ENCODE results near the gene HDAC9. TPM values are rescaled to one million over a fixed set of nuclear protein-coding genes. Genes with fewer than 3 reads are reported as not detected.

The HDAC9 gene
- total RNA-seq, 1 experiment from 2014 or later = 7.7 TPM

- no peak overlapping the region for H3K18ac ChIP-seq (ENCODE audit: insufficient read length, low read depth, low read length)
- H3K4me1 ChIP-seq (ENCODE audit: insufficient read depth, low read length) = no peaks in the 10 kb centered on the region
- H2BK15ac ChIP-seq (ENCODE audit: low read depth, low read length) = no peak overlapping the region
- no peak for TF ChIP-seq CTCF (conservative IDR thresholded peaks at IDR 0.05)
- H2BK5ac ChIP-seq (ENCODE audit: insufficient read length, low read length) = no peak overlapping the region
- H2BK20ac ChIP-seq (ENCODE audit: low read depth, low read length, poor library complexity, severe bottlenecking) = no peak overlapping the region
- WGBS (ENCODE audit: extremely low coverage, insufficient read length, low lambda C conversion rate) = no CpG with 5 or more reads among the region's 2 CpGs
- H3K27me3 Mint-ChIP-seq (ENCODE audit: low read depth) = no peaks in the 10 kb centered on the region
- no peak overlapping the region for H2BK120ac ChIP-seq (ENCODE audit: low read depth, low read length, poor library complexity, severe bottlenecking)
- H3K27me3 ChIP-seq (ENCODE audit: insufficient read depth, low read length) = no peaks in the 10 kb centered on the region
- no peaks in the 10 kb centered on the region for H3K79me1 ChIP-seq (ENCODE audit: insufficient read depth, low read depth, low read length, poor library complexity, severe bottlenecking)
- DNase-seq = no peak
- H3K4ac ChIP-seq (ENCODE audit: low read depth, low read length) = no peak overlapping the region
- no peak overlapping the region for H3K27ac ChIP-seq (ENCODE audit: insufficient read length, low read depth, low read length)
- H3K23ac ChIP-seq (ENCODE audit: insufficient read length, low read depth, low read length) = no peak overlapping the region
- no peak overlapping the region for H4K8ac ChIP-seq (replicated peaks; ENCODE audit: insufficient read length, low read depth, low read length)
- no peak overlapping the region for H3K9ac ChIP-seq (ENCODE audit: extremely low read depth, insufficient read length, low read length)
- H3K4me1 Mint-ChIP-seq = no peaks in the 10 kb centered on the region
- no peak overlapping the region for H3K14ac ChIP-seq (ENCODE audit: insufficient read depth, low read length)
- H3K4me2 ChIP-seq (ENCODE audit: insufficient read depth, insufficient read length, low read length) = no peak overlapping the region
- H2AK5ac ChIP-seq (ENCODE audit: insufficient read length, low read length) = no peak overlapping the region
- no peaks in the 10 kb centered on the region for H4K20me1 ChIP-seq (ENCODE audit: control insufficient read depth, insufficient read depth, insufficient read length)
- H3K4me3 Mint-ChIP-seq = no peak overlapping the region
- H4K91ac ChIP-seq (ENCODE audit: insufficient read length, low read depth, low read length) = no peak overlapping the region
- H2BK12ac ChIP-seq (ENCODE audit: insufficient read length, low read depth, low read length) = no peak overlapping the region
- H3K36me3 Mint-ChIP-seq (ENCODE audit: insufficient read depth in 1 of 3, low read depth in 3 of 3) = no peaks in the 10 kb centered on the region
- no peaks in the 10 kb centered on the region for H3K9me3 ChIP-seq (ENCODE audit: control insufficient read depth, low read depth, low read length)
- H3K56ac ChIP-seq (ENCODE audit: insufficient read length, low read depth, low read length) = no peak overlapping the region
- H2AFZ ChIP-seq (ENCODE audit: low read length) = no peak overlapping the region
- no peaks in the 10 kb centered on the region for H3K23me2 ChIP-seq (ENCODE audit: insufficient read length, low read depth, low read length, poor library complexity, severe bottlenecking)
- H3K9me3 Mint-ChIP-seq = peaks cover 3 to 4% of the 10 kb centered on the region in 2 experiments; a peak in 1 of 5 replicates
- no peak overlapping the region for H3K27ac Mint-ChIP-seq
- no peak overlapping the region for H3T11ph ChIP-seq (ENCODE audit: low read length)
- no peaks in the 10 kb centered on the region for H3K79me2 ChIP-seq (ENCODE audit: insufficient read depth, low read length)
- H4K5ac ChIP-seq (ENCODE audit: insufficient read length, low read depth, low read length) = no peak overlapping the region
These were observed 376.8 kb downstream of the HDAC9 start for GRCh38 chr7:18872344-18872743.

Measured in H9 (cell line).